OCI-LY3 (cell line): ENCODE results near the gene ARCN1.

Experiments
- CTCF ChIP-seq: fragments of 200-600, 300-600 bp; sonication (generic); IDR thresholded peaks from 2 replicates; pipeline ENCODE4 v1.5.1; 2014; ENCODE audit warnings: antibody characterized with exemption, low read length, low read depth
- EZH2phosphoT487 ChIP-seq: fragments of 200-600 bp; shearing (Covaris generic); IDR thresholded peaks from 2 replicates; pipeline ENCODE4 v1.6.1; 2018; ENCODE audit warnings: antibody characterized with exemption, mixed run types, low read depth

GRCh38 chr11:118592616-118593367 lies 20.6 kb downstream of the ARCN1 start:
- no peak for TF ChIP-seq CTCF
- TF ChIP-seq EZH2phosphoT487: no peak
